ENCODE results near the gene VPS33A.

DNA sequence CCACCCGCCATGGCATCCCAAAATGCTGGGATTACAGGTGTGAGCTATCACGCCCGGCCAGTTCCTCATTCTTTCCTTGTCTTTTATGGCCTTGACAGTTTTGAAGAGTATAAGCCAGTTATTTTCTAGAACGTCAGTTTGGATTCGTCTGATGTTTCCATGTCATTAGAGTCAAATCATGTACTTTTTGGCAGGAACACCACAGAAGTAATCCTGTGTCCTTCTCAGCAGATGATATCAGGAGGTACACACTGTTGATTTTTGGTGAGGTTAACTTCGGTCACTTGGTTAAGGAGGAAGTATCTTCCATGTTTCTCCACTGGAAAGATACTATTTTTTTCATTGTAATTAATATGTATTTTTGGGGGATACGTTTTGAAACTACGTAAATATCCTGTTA is 25.1 kb upstream of the VPS33A start:
- TF ChIP-seq, protein P1, sequence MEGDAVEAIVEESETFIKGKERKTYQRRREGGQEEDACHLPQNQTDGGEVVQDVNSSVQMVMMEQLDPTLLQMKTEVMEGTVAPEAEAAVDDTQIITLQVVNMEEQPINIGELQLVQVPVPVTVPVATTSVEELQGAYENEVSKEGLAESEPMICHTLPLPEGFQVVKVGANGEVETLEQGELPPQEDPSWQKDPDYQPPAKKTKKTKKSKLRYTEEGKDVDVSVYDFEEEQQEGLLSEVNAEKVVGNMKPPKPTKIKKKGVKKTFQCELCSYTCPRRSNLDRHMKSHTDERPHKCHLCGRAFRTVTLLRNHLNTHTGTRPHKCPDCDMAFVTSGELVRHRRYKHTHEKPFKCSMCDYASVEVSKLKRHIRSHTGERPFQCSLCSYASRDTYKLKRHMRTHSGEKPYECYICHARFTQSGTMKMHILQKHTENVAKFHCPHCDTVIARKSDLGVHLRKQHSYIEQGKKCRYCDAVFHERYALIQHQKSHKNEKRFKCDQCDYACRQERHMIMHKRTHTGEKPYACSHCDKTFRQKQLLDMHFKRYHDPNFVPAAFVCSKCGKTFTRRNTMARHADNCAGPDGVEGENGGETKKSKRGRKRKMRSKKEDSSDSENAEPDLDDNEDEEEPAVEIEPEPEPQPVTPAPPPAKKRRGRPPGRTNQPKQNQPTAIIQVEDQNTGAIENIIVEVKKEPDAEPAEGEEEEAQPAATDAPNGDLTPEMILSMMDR (IDR thresholded peaks at IDR 0.05; ENCODE audit: control extremely low read depth in 1 of 3, insufficient read depth in 1 of 3, low read depth in 1 of 3, low read length in 3 of 3), result no peak
- TF ChIP-seq EZH2 (IDR thresholded peaks at IDR 0.05; ENCODE audit: low read depth, low read length, severe bottlenecking), result no peak
- TF ChIP-seq CHD1 (IDR thresholded peaks at IDR 0.05; ENCODE audit: low read depth, low read length), result no peak
- TF ChIP-seq SAP30 (IDR thresholded peaks at IDR 0.05; ENCODE audit: insufficient read depth, insufficient replicate concordance, low read length), result no peak
- TF ChIP-seq, protein P2, sequence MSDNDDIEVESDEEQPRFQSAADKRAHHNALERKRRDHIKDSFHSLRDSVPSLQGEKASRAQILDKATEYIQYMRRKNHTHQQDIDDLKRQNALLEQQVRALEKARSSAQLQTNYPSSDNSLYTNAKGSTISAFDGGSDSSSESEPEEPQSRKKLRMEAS (IDR thresholded peaks at IDR 0.05), result no peak
- no peak for TF ChIP-seq BACH1 (IDR thresholded peaks at IDR 0.05; ENCODE audit: low read length)
